ENCODE data around the gene ANKH. TPM values are rescaled to one million over a fixed set of nuclear protein-coding genes. Genes with fewer than 3 reads are reported as not detected.

The ANKH gene
- polyA plus RNA-seq, 1 donor from 2014 or later: 9.9 TPM

DNA sequence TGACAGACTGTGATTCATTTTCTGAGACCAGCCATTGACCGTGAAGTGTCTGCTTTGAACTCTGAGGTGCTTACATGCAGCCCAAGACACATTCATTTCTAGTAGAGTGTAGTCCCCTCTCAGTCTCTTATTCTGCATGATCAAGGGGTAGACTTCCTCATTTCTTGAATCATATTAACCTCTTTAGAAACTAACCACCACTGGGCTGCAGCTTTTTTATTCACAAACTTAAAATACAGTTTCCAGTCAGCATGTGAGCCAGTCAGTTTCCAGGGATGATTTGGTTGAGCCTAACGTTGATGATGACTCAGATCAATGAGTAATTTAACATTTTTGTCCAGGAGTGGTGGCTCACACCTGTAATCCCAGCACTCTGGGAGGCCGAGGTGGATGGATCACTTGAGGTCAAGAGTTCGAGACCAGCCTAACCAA is 147.9 kb downstream of the ANKH start:
- TF ChIP-seq SMC3 (conservative IDR thresholded peaks at IDR 0.05; ENCODE audit: poor library complexity) (no peak), EZH2 (IDR thresholded peaks at IDR 0.05; ENCODE audit: borderline replicate concordance, insufficient read depth, low read length, poor library complexity, severe bottlenecking) (no peak), RAD21 (conservative IDR thresholded peaks at IDR 0.05) (no peak), EP300 (conservative IDR thresholded peaks at IDR 0.05; ENCODE audit: poor library complexity, severe bottlenecking) (no peak), MXI1 (conservative IDR thresholded peaks at IDR 0.05; ENCODE audit: poor library complexity, severe bottlenecking) (no peak), TAF1 (IDR thresholded peaks at IDR 0.05; ENCODE audit: low read depth) (no peak), POLR2AphosphoS5 (IDR thresholded peaks at IDR 0.05) (no peak)
- TF ChIP-seq, protein P1, sequence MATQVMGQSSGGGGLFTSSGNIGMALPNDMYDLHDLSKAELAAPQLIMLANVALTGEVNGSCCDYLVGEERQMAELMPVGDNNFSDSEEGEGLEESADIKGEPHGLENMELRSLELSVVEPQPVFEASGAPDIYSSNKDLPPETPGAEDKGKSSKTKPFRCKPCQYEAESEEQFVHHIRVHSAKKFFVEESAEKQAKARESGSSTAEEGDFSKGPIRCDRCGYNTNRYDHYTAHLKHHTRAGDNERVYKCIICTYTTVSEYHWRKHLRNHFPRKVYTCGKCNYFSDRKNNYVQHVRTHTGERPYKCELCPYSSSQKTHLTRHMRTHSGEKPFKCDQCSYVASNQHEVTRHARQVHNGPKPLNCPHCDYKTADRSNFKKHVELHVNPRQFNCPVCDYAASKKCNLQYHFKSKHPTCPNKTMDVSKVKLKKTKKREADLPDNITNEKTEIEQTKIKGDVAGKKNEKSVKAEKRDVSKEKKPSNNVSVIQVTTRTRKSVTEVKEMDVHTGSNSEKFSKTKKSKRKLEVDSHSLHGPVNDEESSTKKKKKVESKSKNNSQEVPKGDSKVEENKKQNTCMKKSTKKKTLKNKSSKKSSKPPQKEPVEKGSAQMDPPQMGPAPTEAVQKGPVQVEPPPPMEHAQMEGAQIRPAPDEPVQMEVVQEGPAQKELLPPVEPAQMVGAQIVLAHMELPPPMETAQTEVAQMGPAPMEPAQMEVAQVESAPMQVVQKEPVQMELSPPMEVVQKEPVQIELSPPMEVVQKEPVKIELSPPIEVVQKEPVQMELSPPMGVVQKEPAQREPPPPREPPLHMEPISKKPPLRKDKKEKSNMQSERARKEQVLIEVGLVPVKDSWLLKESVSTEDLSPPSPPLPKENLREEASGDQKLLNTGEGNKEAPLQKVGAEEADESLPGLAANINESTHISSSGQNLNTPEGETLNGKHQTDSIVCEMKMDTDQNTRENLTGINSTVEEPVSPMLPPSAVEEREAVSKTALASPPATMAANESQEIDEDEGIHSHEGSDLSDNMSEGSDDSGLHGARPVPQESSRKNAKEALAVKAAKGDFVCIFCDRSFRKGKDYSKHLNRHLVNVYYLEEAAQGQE (IDR thresholded peaks at IDR 0.05; ENCODE audit: borderline replicate concordance): no peak
- TF ChIP-seq, protein P2, sequence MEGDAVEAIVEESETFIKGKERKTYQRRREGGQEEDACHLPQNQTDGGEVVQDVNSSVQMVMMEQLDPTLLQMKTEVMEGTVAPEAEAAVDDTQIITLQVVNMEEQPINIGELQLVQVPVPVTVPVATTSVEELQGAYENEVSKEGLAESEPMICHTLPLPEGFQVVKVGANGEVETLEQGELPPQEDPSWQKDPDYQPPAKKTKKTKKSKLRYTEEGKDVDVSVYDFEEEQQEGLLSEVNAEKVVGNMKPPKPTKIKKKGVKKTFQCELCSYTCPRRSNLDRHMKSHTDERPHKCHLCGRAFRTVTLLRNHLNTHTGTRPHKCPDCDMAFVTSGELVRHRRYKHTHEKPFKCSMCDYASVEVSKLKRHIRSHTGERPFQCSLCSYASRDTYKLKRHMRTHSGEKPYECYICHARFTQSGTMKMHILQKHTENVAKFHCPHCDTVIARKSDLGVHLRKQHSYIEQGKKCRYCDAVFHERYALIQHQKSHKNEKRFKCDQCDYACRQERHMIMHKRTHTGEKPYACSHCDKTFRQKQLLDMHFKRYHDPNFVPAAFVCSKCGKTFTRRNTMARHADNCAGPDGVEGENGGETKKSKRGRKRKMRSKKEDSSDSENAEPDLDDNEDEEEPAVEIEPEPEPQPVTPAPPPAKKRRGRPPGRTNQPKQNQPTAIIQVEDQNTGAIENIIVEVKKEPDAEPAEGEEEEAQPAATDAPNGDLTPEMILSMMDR (IDR thresholded peaks at IDR 0.05; ENCODE audit: poor library complexity, severe bottlenecking): no peak
- no peaks in the 10 kb centered on the region for H3K27me3 ChIP-seq (ENCODE audit: insufficient read depth, low read depth, low read length)

DNA sequence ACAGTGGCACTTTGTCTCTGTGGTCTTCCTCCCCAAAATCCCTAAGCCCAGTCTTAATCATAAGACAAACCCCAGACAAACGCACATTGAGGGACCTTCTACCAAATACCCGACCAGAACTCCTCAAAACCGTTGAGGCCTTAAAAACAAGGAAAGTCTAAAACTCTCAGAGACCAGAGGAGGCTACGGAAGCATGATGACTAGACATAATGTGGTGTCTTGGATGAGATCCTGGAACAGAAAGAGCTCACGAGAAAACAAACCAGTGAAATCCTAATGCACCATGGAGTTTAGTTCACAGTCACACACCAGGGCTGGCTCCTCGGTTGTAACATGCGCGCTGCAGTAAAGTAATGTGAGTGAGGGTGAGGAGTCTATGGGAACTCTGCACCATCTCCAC is 148.7 kb downstream of the ANKH start:
- Histone ChIP-seq H3K27me3 (ENCODE audit: insufficient read depth, low read depth, low read length) (no peaks in the 10 kb centered on the region), H3K9me3 (ENCODE audit: low read length) (no peaks in the 10 kb centered on the region), H3K27ac (ENCODE audit: low read length) (no peak overlapping the region), H3F3A (ENCODE audit: insufficient read depth, low read length, poor library complexity, severe bottlenecking) (no peaks in the 10 kb centered on the region), H3K4me2 (ENCODE audit: low read length) (no peak overlapping the region), H3K9me2 (ENCODE audit: insufficient read depth, low read length) (no peaks in the 10 kb centered on the region), H3K36me3 (ENCODE audit: insufficient read depth, low read length) (no peaks in the 10 kb centered on the region), H2AFZ (ENCODE audit: low read depth, low read length) (no peak overlapping the region), H4K20me1 (ENCODE audit: insufficient read depth) (no peaks in the 10 kb centered on the region), H3K4me3 (ENCODE audit: low read length) (no peak overlapping the region), H3K9ac (ENCODE audit: low read length) (no peak overlapping the region), H3K79me2 (replicated peaks; ENCODE audit: insufficient read depth, low read length) (no peaks in the 10 kb centered on the region)
- TF ChIP-seq TAF1 (IDR thresholded peaks at IDR 0.05; ENCODE audit: low read depth) (no peak), POLR2AphosphoS5 (IDR thresholded peaks at IDR 0.05) (no peak), EP300 (conservative IDR thresholded peaks at IDR 0.05; ENCODE audit: poor library complexity, severe bottlenecking) (no peak), SMC3 (conservative IDR thresholded peaks at IDR 0.05; ENCODE audit: poor library complexity) (no peak), RAD21 (conservative IDR thresholded peaks at IDR 0.05) (no peak), MXI1 (conservative IDR thresholded peaks at IDR 0.05; ENCODE audit: poor library complexity, severe bottlenecking) (no peak), EZH2 (IDR thresholded peaks at IDR 0.05; ENCODE audit: borderline replicate concordance, insufficient read depth, low read length, poor library complexity, severe bottlenecking) (no peak)
- TF ChIP-seq, protein P1 (IDR thresholded peaks at IDR 0.05; ENCODE audit: borderline replicate concordance): no peak
- TF ChIP-seq, protein P2 (IDR thresholded peaks at IDR 0.05; ENCODE audit: poor library complexity, severe bottlenecking): no peak

More for the DNA sequence above, 147.9 kb downstream of the ANKH start:
- Histone ChIP-seq H3K9me2 (ENCODE audit: insufficient read depth, low read length) (no peaks in the 10 kb centered on the region), H3K4me2 (ENCODE audit: low read length) (no peak overlapping the region), H2AFZ (ENCODE audit: low read depth, low read length) (no peak overlapping the region), H4K20me1 (ENCODE audit: insufficient read depth) (no peaks in the 10 kb centered on the region), H3F3A (ENCODE audit: insufficient read depth, low read length, poor library complexity, severe bottlenecking) (no peaks in the 10 kb centered on the region), H3K79me2 (replicated peaks; ENCODE audit: insufficient read depth, low read length) (no peaks in the 10 kb centered on the region), H3K36me3 (ENCODE audit: insufficient read depth, low read length) (no peaks in the 10 kb centered on the region), H3K9ac (ENCODE audit: low read length) (no peak overlapping the region), H3K27ac (ENCODE audit: low read length) (no peak overlapping the region), H3K4me3 (ENCODE audit: low read length) (no peak overlapping the region), H3K9me3 (ENCODE audit: low read length) (no peaks in the 10 kb centered on the region)

Data from neural cell (in vitro differentiated cells).